H7 (cell line): ENCODE results near the gene PDE8B. TPM values are rescaled to one million over a fixed set of nuclear protein-coding genes. Genes with fewer than 3 reads are reported as not detected.
A peak's percentile ranks its signal among the peaks of the same experiment; 100 is the strongest.

Source experiments
- DNase-seq: peaks from one replicate; pipeline ENCODE4 v3.0.0; 2012
- H3K27me3 ChIP-seq: 2 replicates; pipeline ENCODE4 v1.6.0; 2011; ENCODE audit warnings: mild to moderate bottlenecking, low read length; ENCODE audit not compliant: control insufficient read depth, insufficient read depth
- H3K36me3 ChIP-seq: replicated peaks from 2 replicates; pipeline ENCODE4 v1.5.1; 2011; ENCODE audit warnings: low read length; ENCODE audit not compliant: control insufficient read depth, insufficient read depth
- H3K4me3 ChIP-seq: 2 replicates; pipeline ENCODE4 v1.5.1; 2011; ENCODE audit warnings: low read depth, mild to moderate bottlenecking, control low read depth, low read length, moderate library complexity; ENCODE audit not compliant: insufficient read depth
- total RNA-seq: library from RNA; depleted of rRNA; stranded (reverse); fragments of >200 nt; shearing (Covaris generic); gene quantifications from 2 replicates; pipeline ENCODE4 v1.2.3, GENCODE V29; 2014

PDE8B gene
- total RNA-seq, 1 experiment from 2014 or later = 0.03 TPM

DNA sequence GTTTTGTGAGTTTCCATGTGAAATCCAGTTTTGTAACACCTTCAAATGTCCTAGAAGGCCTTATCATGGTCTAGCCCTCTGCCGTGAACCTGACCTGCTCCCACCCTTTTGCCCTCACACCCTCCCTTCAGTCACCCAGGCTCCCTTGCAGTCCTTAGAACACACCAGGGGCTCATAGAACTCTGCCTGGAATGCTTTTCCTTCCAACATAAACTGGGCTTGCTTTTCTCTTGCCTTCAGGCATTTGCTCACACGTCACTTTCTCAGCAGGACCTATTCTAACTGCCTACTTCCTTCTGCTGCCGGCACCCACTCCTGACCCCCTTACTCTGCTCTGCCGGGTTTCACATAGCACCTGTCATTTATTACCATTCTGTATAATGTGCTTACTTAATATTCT lies 111.9 kb downstream of the PDE8B start:
- Histone ChIP-seq H3K4me3 (no peak overlapping the region), H3K27me3 (no peaks in the 10 kb centered on the region), H3K36me3 (no peaks in the 10 kb centered on the region)
- DNase-seq = peak; percentile 16

- H3K4me3 ChIP-seq = no peak overlapping the region
- DNase-seq = no peak
- no peaks in the 10 kb centered on the region for H3K36me3 ChIP-seq
- H3K27me3 ChIP-seq = no peaks in the 10 kb centered on the region
Measured at GRCh38 chr5:77325921-77326541, 115.6 kb downstream of the PDE8B start.

DNA sequence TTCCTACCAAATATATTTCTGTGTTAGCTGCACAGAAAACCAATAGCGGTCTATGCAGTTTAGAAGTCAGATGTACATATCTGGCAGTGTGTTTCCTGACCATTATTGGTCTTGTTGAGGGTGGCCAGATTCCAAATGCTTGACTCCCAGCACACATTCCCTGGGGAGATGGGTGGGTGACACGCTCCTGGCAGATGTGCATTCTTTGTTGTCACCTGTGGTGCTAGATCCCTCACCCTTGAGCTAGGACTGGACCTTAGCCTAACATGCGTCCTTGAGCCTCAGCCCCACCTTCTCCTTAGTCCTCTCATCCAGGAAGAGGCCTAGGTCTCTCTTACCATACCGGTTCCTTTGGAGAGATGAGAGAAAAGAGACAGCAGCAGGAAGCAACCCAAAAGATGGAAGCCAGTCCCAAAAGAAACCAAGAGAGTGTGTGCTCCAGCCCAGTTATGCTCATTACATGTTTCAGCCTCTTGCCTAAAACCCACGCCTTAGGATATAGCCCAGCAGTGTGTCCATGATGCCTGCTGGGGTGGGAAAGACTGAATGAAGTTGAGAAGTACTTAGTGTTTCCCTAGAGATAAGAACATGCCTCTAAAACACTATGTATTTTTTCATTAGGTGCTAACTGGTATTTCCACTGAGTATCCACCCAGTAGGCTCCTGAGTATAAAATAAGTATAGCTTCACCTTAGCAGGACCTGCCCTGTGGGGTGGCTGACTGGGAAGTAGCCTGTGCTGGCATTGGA lies 116.7 kb downstream of the PDE8B start:
- H3K27me3 ChIP-seq = no peaks in the 10 kb centered on the region
- no peaks in the 10 kb centered on the region for H3K36me3 ChIP-seq
- DNase-seq = no peak
- no peak overlapping the region for H3K4me3 ChIP-seq

GRCh38 chr5:77328930-77329647 lies 118.6 kb downstream of the PDE8B start:
- Histone ChIP-seq H3K36me3 (no peaks in the 10 kb centered on the region), H3K27me3 (no peaks in the 10 kb centered on the region), H3K4me3 (no peak overlapping the region)
- DNase-seq = no peak

DNA sequence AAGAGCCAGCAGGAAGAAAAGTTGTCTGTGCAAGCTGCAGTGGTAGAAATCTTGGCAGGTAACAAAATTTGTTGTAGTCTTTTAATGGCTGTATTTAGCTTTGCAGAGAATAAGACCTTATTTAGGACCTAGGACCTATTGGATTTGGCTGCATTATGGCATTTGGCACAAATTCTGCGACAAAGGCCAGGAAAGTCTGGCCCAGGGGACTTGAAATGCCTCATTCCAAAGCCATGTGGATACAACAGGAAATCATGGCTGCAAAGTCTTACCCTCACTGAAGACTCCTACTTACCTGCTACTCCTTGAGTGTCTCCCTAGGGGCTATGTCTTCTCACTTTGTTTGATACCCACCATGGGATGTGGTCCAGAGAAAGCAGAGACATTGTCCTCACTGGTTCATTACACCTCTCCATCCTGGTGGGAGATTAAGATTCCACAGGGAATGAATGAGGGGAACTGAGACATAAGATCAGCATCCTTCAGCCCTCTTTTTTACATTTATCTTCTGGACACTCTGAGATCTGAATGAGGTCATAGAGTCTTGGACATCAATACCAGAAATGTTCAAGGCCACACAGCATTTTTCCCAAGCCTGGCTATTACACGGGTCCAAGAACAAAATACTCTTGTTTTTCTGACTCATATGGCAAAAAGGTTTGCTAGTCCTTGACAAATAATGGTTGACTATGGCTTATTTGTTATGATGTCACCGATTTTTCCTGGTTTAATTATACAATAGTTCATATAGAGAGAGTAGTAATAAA lies 119.4 kb downstream of the PDE8B start:
- no peak overlapping the region for H3K4me3 ChIP-seq
- no peak for DNase-seq
- H3K27me3 ChIP-seq = no peaks in the 10 kb centered on the region
- no peaks in the 10 kb centered on the region for H3K36me3 ChIP-seq

DNA sequence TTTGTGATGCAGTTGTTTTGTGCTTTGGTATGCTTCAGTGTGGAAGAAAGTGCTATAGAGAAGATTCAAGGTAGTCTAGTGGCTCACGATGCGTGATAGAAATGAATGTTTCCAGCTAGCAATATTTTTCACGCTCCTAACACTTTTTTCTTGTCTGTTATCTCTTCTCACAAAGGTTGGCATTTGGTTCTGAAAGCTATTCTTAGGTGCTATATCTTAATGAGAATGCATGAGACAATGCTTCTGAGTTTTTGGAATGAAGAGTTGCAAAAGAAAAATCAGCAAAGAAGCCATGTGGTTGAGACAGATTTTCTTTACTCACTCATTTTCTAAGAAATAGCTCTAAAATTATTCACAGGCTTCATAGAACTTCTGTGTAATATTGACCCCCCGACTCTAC lies 122.6 kb downstream of the PDE8B start:
- DNase-seq = no peak
- Histone ChIP-seq H3K4me3 (no peak overlapping the region), H3K36me3 (no peaks in the 10 kb centered on the region), H3K27me3 (no peaks in the 10 kb centered on the region)

DNA sequence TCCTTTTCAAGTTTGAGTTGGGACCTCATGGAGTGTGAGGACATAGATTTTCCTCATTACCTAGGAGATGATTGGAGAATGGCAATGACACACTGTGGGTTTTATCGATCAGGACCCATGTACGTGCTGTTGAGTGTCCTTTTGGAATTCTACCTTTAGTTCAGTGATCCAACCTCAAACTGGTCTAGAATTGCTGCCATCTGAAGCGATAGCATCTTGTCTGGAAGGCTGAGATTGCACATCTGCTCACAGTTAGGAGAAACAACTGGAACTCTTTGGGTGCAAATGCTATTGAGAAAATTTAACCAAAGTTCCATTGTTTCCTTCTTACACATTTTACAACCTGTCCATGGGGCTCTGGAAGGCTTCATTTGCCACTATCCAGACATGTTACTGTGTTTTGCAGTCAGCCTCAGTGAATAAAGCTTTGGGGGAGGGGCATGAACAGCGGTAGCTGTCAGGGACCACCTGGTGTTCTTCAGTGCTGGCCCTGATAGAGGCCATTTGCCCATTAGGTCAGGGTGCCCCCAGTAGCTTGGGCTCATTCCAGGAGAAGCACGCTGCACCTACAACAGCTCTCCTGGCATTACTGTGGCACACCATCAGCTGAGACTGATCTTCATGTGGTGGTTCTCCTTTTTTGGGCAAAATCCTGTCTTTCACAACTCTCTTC lies 123.1 kb downstream of the PDE8B start:
- no peak overlapping the region for H3K4me3 ChIP-seq
- H3K36me3 ChIP-seq = no peaks in the 10 kb centered on the region
- H3K27me3 ChIP-seq = no peaks in the 10 kb centered on the region
- no peak for DNase-seq

- H3K36me3 ChIP-seq = no peaks in the 10 kb centered on the region
- DNase-seq = no peak
- H3K27me3 ChIP-seq = no peaks in the 10 kb centered on the region
- no peak overlapping the region for H3K4me3 ChIP-seq
Measured at GRCh38 chr5:77337246-77337645, 126.8 kb downstream of the PDE8B start.

GRCh38 chr5:77337686-77338085 lies 127.2 kb downstream of the PDE8B start:
- Histone ChIP-seq H3K4me3 (no peak overlapping the region), H3K27me3 (no peaks in the 10 kb centered on the region), H3K36me3 (no peaks in the 10 kb centered on the region)
- no peak for DNase-seq

DNA sequence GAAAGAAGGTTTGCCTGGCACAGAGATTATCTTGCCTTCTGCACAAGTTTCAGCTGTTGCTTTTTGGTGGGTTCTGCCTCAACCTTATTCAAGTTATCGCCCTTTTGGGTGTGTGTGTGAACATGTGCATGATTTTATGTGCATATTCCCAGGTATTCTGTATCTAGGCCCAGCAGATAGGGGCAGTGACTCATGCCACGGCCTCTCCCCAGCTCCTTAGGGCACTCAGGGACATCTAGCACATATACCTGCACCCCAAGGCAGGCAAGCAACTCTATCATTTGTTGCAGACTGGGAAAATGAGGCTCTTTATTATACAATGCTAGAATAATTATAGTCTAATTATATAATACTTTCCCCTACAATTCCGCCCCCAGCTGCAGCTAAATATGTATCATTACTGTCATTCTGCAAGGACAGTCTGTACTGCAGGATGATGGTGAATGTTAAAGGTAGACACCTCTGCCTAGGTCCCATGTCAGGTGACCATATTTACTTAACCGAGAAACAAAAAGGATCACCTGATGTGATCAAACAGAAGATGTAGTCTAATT lies 128.9 kb downstream of the PDE8B start:
- no peaks in the 10 kb centered on the region for H3K36me3 ChIP-seq
- H3K4me3 ChIP-seq = no peak overlapping the region
- H3K27me3 ChIP-seq = no peaks in the 10 kb centered on the region
- no peak for DNase-seq

GRCh38 chr5:77343165-77343564 lies 132.7 kb downstream of the PDE8B start:
- H3K4me3 ChIP-seq = no peak overlapping the region
- H3K36me3 ChIP-seq = no peaks in the 10 kb centered on the region
- H3K27me3 ChIP-seq = no peaks in the 10 kb centered on the region
- DNase-seq = no peak

- H3K4me3 ChIP-seq = no peak overlapping the region
- no peaks in the 10 kb centered on the region for H3K27me3 ChIP-seq
- no peaks in the 10 kb centered on the region for H3K36me3 ChIP-seq
- DNase-seq = no peak
Measured at GRCh38 chr5:77347435-77348098, 137.1 kb downstream of the PDE8B start.

DNA sequence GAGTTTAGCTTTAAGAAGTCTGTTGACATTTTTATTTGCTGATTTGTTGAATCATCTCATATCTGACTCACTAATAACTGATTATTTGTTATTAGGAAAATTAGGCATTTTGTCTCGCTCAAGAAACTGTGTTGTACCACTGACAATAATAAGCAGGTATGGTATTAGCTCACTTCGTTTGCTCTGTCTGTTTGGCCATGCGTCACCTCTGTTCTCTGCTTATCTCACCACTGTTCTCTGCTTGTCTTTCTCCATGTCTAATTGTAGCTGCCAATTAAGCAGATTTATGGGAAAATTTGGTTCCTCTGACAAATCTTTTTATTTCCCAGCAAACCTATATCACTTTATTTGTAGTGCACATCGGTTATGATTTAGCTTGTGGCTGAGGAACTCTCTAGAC lies 142.8 kb downstream of the PDE8B start:
- no peak for DNase-seq
- Histone ChIP-seq H3K4me3 (no peak overlapping the region), H3K36me3 (no peaks in the 10 kb centered on the region)

More for the DNA sequence above, 142.8 kb downstream of the PDE8B start:
- H3K27me3 ChIP-seq = no peaks in the 10 kb centered on the region
